ENCODE measurements around the gene B3GALT2. TPM values are rescaled to one million over a fixed set of nuclear protein-coding genes. Genes with fewer than 3 reads are reported as not detected.

Gene B3GALT2
- total and polyA plus RNA-seq, 2 of the 8 experiments (the other 6 are each of a cell fraction or from before 2014, with no cell fraction given): not detected

DNA sequence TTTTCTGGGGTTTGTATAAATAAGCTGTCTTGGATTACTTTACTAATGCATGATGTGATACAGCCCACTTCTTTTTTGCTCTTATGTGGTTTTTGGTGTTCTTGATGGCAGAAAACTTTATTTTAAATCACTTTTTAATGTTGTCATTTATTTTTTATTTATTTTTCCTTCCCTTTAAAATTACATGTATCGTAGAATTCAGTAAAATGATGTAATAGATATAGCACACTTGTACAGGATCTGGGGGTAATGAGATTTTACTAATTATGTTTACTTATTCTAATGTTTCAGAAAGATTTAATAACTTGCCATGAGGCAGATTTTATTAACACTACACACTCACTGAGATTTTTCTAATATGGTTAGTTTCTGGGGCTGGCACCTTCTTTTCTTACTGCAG, 701 bp upstream of the B3GALT2 start:
- Histone ChIP-seq H2BK5ac (ENCODE audit: low read depth, low read length) (no peak overlapping the region), H3K27me3 (replicated peaks in 1 of 4; ENCODE audit: control insufficient read depth in 3 of 4, extremely low read depth in 1 of 4, insufficient read depth in 3 of 4, low read length in 3 of 4) (no peaks in the 10 kb centered on the region), H3K23me2 (ENCODE audit: low read depth, low read length) (no peaks in the 10 kb centered on the region), H2BK15ac (ENCODE audit: low read length) (no peak overlapping the region), H3K36me3 (ENCODE audit: control insufficient read depth in 2 of 4, insufficient read depth in 4 of 4, low read length in 3 of 4) (peaks cover 0 to 8% (median 3%) of the 10 kb centered on the region in 4 experiments; a peak in 2 of 8 replicates), H3K4me1 (replicated peaks in 1 of 4; ENCODE audit: control insufficient read depth in 3 of 4, insufficient read depth in 4 of 4, low read length in 3 of 4) (no peaks in the 10 kb centered on the region; a peak in 1 of 7 replicates), H4K20me1 (replicated peaks in 1 of 2; ENCODE audit: control insufficient read depth in 1 of 2, insufficient read depth in 2 of 2, low read length in 2 of 2) (peaks cover 2 to 4% of the 10 kb centered on the region in 2 experiments), H4K91ac (replicated peaks; ENCODE audit: insufficient read length, low read length) (no peak overlapping the region), H3K4me2 (ENCODE audit: insufficient read depth in 1 of 2, low read depth in 2 of 2, low read length in 2 of 2) (no peak overlapping the region), H3K14ac (ENCODE audit: insufficient read length) (no peak overlapping the region), H3K79me2 (ENCODE audit: control insufficient read depth in 1 of 2, insufficient read depth in 2 of 2, low read length in 2 of 2) (peaks cover 0 to 84% of the 10 kb centered on the region in 2 experiments; a peak in 3 of 4 replicates), H2AFZ (ENCODE audit: low read length) (no peak overlapping the region), H3K9me3 (ENCODE audit: insufficient read depth in 2 of 2, low read depth in 1 of 2, low read length in 1 of 2) (peaks cover 5% of the 10 kb centered on the region in 2 experiments; a peak in 3 of 4 replicates), H3K4me3 (ENCODE audit: extremely low read depth in 1 of 4, insufficient read depth in 2 of 4, low read depth in 3 of 4, low read length in 4 of 4) (no peak overlapping the region), H4K8ac (ENCODE audit: extremely low read depth, insufficient read depth, low read length) (no peak overlapping the region), H3K79me1 (ENCODE audit: low read depth, low read length) (no peaks in the 10 kb centered on the region), H3K9ac (replicated peaks in 1 of 4; ENCODE audit: extremely low read depth in 1 of 4, low read depth in 3 of 4, low read length in 3 of 4) (no peak overlapping the region), H4K5ac (ENCODE audit: insufficient read length, low read depth, low read length) (no peak overlapping the region), H3K4ac (replicated peaks; ENCODE audit: insufficient read length, low read depth, low read length) (no peak overlapping the region), H3K18ac (ENCODE audit: extremely low read depth, low read length) (no peak overlapping the region), H2BK20ac (ENCODE audit: low read length) (no peak overlapping the region), H2BK120ac (replicated peaks; ENCODE audit: low read depth, low read length) (no peak overlapping the region), H3K27ac (ENCODE audit: low read depth, low read length) (no peak overlapping the region), H2AK5ac (ENCODE audit: low read depth, low read length) (no peak overlapping the region), H3K23ac (ENCODE audit: insufficient read length) (no peak overlapping the region), H3K56ac (replicated peaks; ENCODE audit: insufficient read length, low read depth, low read length) (no peak overlapping the region), H2BK12ac (ENCODE audit: low read depth, low read length) (no peak overlapping the region)
- TF ChIP-seq YY1 (IDR thresholded peaks at IDR 0.05; ENCODE audit: low read depth, low read length): no peak
- DNase-seq (ENCODE audit: low read depth in 1 of 2, low spot score in 2 of 2) (no peak), FAIRE-seq (no peak)
- CTCF ChIA-PET (ENCODE audit: partially characterized antibody): interaction anchor here (0.9 to 1.4 kb wide), 3 partner anchors 23 to 97 kb away, joined by 3 to 4 read pairs (median 3); no protein-coding TSS in a partner anchor
- POLR2A ChIA-PET (ENCODE audit: partially characterized antibody): interaction anchor here (1.1 kb wide), 1 partner anchor 66 kb away, joined by 3 read pairs; the partner anchor contains the start of gene CDC73
- WGBS, 2 experiments (ENCODE audit: extremely low coverage in 1 of 2, insufficient coverage in 1 of 2, insufficient read length in 1 of 2, insufficient replicate concordance in 2 of 2, low coverage in 1 of 2, low lambda C conversion rate in 2 of 2, missing lambda C conversion rate in 1 of 2): 90% methylated on average over 1 of the region's 1 CpG; no CpG with 5 or more reads in 1 of the 2 experiments
